HepG2 (cell line): ENCODE results near the gene DNAJB12. TPM values are rescaled to one million over a fixed set of nuclear protein-coding genes. Genes with fewer than 3 reads are reported as not detected.

Experiments
- ATAC-seq: fragments of 200-7000 bp; cut with Tn5 transposase; 3 replicates; pipeline ENCODE4 v1.9.1; 2020; ENCODE audit warnings: mild to moderate bottlenecking, moderate library complexity
- BruUV-seq: library from RNA; stranded (reverse); fragments of 400-500 nt; replicated peaks from 2 replicates; lab custom pipeline; 2021; lab: Mats Ljungman, UMichigan
- CTCF ChIA-PET: fragments of 300-600 bp; formaldehyde crosslinking; extraction: SDS; loops from one replicate; lab custom pipeline; 2021; ENCODE audit warnings: low total read pairs, inconsistent platforms, low intra/inter-chr PET ratio; lab: Yijun Ruan, JAX
- POLR2A ChIA-PET: fragments of 350-600 bp; sonication (Branson Sonifier 250); formaldehyde crosslinking; loops from one replicate; lab custom pipeline; 2020; ENCODE audit warnings: antibody characterized with exemption, inconsistent platforms; lab: Yijun Ruan, JAX
- DNase-seq: peaks from one replicate; pipeline ENCODE4 v3.0.0-alpha.2; 2015; ENCODE audit warnings: low spot score
- FAIRE-seq: peaks from 3 replicates; lab custom pipeline; 2011; peaks lifted over from hg19 to GRCh38; lab: Jason Lieb, UNC
- H2AFZ ChIP-seq: one replicate; pipeline ENCODE4 v1.6.1; 2011; ENCODE audit warnings: low read length, inconsistent platforms
- H3K27ac ChIP-seq: fragments of 300-600 bp; 3 replicates; pipeline ENCODE4 v1.8.0; 2011; ENCODE audit warnings: mixed run types, mild to moderate bottlenecking, mixed read lengths, low read length, inconsistent platforms; ENCODE audit not compliant: insufficient read depth; ENCODE audit errors: extremely low read length
- H3K27me3 ChIP-seq, 2 experiments: fragments of 200-600 bp in 1 of 2; 2 replicates in 1 of 2; 3 replicates in 1 of 2; pipeline versions ENCODE4 v1.6.0 to v1.8.0; 2011; ENCODE audit warnings: low read length in 2 of 2, mild to moderate bottlenecking in 2 of 2, moderate library complexity in 2 of 2, inconsistent platforms in 1 of 2; ENCODE audit not compliant: insufficient read depth in 2 of 2, control insufficient read depth in 1 of 2
- H3K36me3 ChIP-seq, 2 experiments: fragments of 200-600 bp in 1 of 2; replicated peaks in 1 of 2; 2 replicates in 1 of 2; 3 replicates in 1 of 2; pipeline versions ENCODE4 v1.5.1 to v1.8.0; 2011; ENCODE audit warnings: low read length in 2 of 2, inconsistent platforms in 1 of 2; ENCODE audit not compliant: insufficient read depth in 2 of 2, control insufficient read depth in 1 of 2
- H3K4me1 ChIP-seq: 2 replicates; pipeline ENCODE4 v1.5.1; 2012; ENCODE audit warnings: low read length, inconsistent platforms; ENCODE audit not compliant: insufficient read depth
- H3K4me2 ChIP-seq: 2 replicates; pipeline ENCODE4 v1.6.0; 2011; ENCODE audit warnings: low read depth, low read length, inconsistent platforms
- H3K4me3 ChIP-seq, 3 experiments: fragments of 200-600 bp in 1 of 3; sonication (generic), shearing (Covaris generic) in 1 of 3; replicated peaks in 1 of 3; 2 replicates each; pipeline ENCODE4 v1.5.1; 2011 to 2016; ENCODE audit warnings: low read length in 3 of 3, inconsistent platforms in 2 of 3, low read depth in 2 of 3, mild to moderate bottlenecking in 2 of 3, control low read depth in 1 of 3, mixed read lengths in 1 of 3; ENCODE audit not compliant: insufficient read depth in 1 of 3
- H3K79me2 ChIP-seq: one replicate; pipeline ENCODE4 v1.6.1; 2011; ENCODE audit warnings: low read length, inconsistent platforms; ENCODE audit not compliant: insufficient read depth
- H3K9ac ChIP-seq: 2 replicates; pipeline ENCODE4 v1.6.0; 2011; ENCODE audit warnings: mild to moderate bottlenecking, low read depth, low read length, inconsistent platforms; ENCODE audit not compliant: insufficient read depth
- H3K9me3 ChIP-seq: 2 replicates; pipeline ENCODE4 v1.5.1; 2012; ENCODE audit warnings: mild to moderate bottlenecking, low read length
- H4K20me1 ChIP-seq: 2 replicates; pipeline ENCODE4 v1.6.0; 2011; ENCODE audit warnings: inconsistent platforms, mild to moderate bottlenecking, low read length, moderate library complexity; ENCODE audit not compliant: insufficient read depth
- E2F5 ChIP-seq: sonication (generic); formaldehyde crosslinking; conservative IDR thresholded peaks from 2 replicates; pipeline ENCODE4 v1.4.0; 2020; ENCODE audit warnings: missing genetic modification reagents
- ZNF121 ChIP-seq: sonication (generic); formaldehyde crosslinking; IDR thresholded peaks from 2 replicates; pipeline ENCODE4 v1.5.0; 2020; ENCODE audit warnings: mild to moderate bottlenecking, missing genetic modification reagents
- ZNF407 ChIP-seq: sonication (generic); formaldehyde crosslinking; IDR thresholded peaks from one replicate; pipeline ENCODE4 v1.5.1; 2020; ENCODE audit warnings: mild to moderate bottlenecking, missing genetic modification reagents; ENCODE audit errors: not compliant biosample characterization
- ZNF446 ChIP-seq: sonication (generic); formaldehyde crosslinking; IDR thresholded peaks from 2 replicates; pipeline ENCODE4 v1.5.0; 2020; ENCODE audit warnings: mild to moderate bottlenecking, missing genetic modification reagents
- ZNF687 ChIP-seq: sonication (generic); formaldehyde crosslinking; IDR thresholded peaks from 2 replicates; pipeline ENCODE4 v1.5.1; 2020; ENCODE audit warnings: mild to moderate bottlenecking, missing genetic modification reagents, moderate library complexity
- ZNF749 ChIP-seq: sonication (generic); formaldehyde crosslinking; IDR thresholded peaks from 2 replicates; pipeline ENCODE4 v1.8.0; 2022; ENCODE audit warnings: mild to moderate bottlenecking, missing genetic modification reagents, moderate library complexity, borderline replicate concordance
- ZNF773 ChIP-seq: sonication (generic); formaldehyde crosslinking; IDR thresholded peaks from 2 replicates; pipeline ENCODE4 v1.4.0; 2020; ENCODE audit warnings: missing genetic modification reagents, borderline replicate concordance
- ZNF777 ChIP-seq: sonication (generic); formaldehyde crosslinking; IDR thresholded peaks from 2 replicates; pipeline ENCODE4 v1.4.0; 2020; ENCODE audit warnings: missing genetic modification reagents
- WGBS: methylation state at CpG from one replicate; pipeline ENCODE4 v1.1.6; 2017; ENCODE audit warnings: low lambda C conversion rate; 5-methylcytosine and 5-hydroxymethylcytosine counted together
- in situ Hi-C: cut with HindIII; loops from 2 replicates; pipeline ENCODE4 v1.10.0; 2017; ENCODE audit warnings: low pct_unique_long_range_greater_than_20kb; ENCODE audit not compliant: extremely low pct_ligation_motif_present
- intact Hi-C: fragments of 100-400 bp; cut with micrococcal nuclease; formaldehyde crosslinking; loops from one replicate; pipeline ENCODE4 v1.10.0; 2022; ENCODE audit not compliant: unreplicated experiment
- polyA plus RNA-seq, 8 experiments: library from polyadenylated mRNA; depleted of rRNA in 3 of 8; stranded (reverse) in 7 of 8; unstranded in 1 of 8; fragments of >200 nt; fragmentation: Illumina TruSeq in 4 of 8; extraction: Trizol in 4 of 8; gene quantifications; 2 replicates each; pipeline versions ENCODE4 v1.2.1 to v1.2.3, GENCODE V29; 2011 to 2016; ENCODE audit warnings: low read depth in 4 of 8, missing spikeins in 1 of 8, mixed read lengths in 1 of 8; ENCODE audit not compliant: insufficient read depth in 1 of 8
- total RNA-seq, 5 experiments: library from RNA; depleted of rRNA; stranded (reverse); fragments of >200 nt; fragmentation: Illumina TruSeq; extraction: Trizol; gene quantifications; 2 replicates each; pipeline ENCODE4 v1.2.3, GENCODE V29; 2016; ENCODE audit warnings: low read depth in 1 of 5

Gene DNAJB12
- total and polyA plus RNA-seq, 2 of the 13 experiments (the other 11 are each of a cell fraction or from before 2014, with no cell fraction given) = 10.8 to 18.2 TPM

DNA sequence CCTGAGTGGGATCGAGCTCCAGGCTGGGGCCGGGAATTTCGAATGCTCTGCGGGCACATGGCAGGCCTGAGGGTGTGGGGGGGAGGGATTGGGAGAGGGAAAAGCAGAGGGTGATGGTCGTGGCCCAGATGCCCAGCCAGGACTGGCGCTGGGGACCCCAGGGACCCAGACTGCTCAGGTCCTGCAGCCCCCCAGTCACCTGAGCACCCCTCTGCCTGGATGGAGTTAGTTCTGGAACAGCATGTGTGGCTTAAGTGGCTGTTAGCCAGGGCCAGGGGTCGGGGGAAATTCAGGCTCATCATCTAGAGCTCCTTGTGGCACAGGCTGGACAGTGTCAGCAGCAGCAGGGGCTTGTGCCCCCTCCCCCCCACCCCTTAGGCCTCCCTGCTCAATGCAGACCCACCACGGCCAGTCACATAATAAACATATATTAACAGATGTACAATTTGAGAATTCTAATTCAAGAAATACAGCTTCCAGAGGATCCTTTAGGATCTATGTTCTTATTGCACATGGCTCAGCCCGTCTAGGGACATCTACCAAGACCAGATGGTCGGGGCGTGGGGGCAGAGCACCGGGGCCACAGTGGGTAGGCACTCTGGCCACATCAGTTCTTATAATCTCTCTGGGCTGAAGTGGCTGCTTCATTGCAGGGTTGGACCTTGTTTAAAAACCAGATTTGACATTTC lies 22.2 kb downstream of the DNAJB12 start:
- Histone ChIP-seq H3K4me3 (peak overlapping the region in 1 of 3 experiments; percentile 34; a peak in 1 of 6 replicates), H4K20me1 (no peaks in the 10 kb centered on the region), H3K36me3 (peaks cover 6 to 16% of the 10 kb centered on the region in 2 experiments), H3K27ac (peak overlapping the region; percentile 91), H3K9me3 (no peaks in the 10 kb centered on the region), H3K27me3 (no peaks in the 10 kb centered on the region), H3K4me1 (peaks cover 92% of the 10 kb centered on the region), H2AFZ (no peak overlapping the region), H3K9ac (peak overlapping the region; percentile 69), H3K4me2 (peak overlapping the region; percentile 52), H3K79me2 (no peaks in the 10 kb centered on the region)
- DNase-seq (no peak), ATAC-seq (no peak), FAIRE-seq (no peak)
- intact Hi-C loops (no loop called here), in situ Hi-C loops (loop anchor here (10.0 to 25.0 kb wide), 2 partner anchors 245 to 368 kb away; partner anchors contain the start of genes CHST3 and SPOCK2)
- TSS peak; percentile 81 for BruUV-seq
- CTCF ChIA-PET = no interaction called here
- POLR2A ChIA-PET = interaction anchor here (0.5 to 3.9 kb wide), 14 partner anchors 10 to 159 kb away, joined by 3 to 70 read pairs (median 4); partner anchors contain the start of genes ANAPC16, ASCC1, DDIT4 and DNAJB12
- 61% methylated on average over 7 of the region's 12 CpGs for WGBS
- TF ChIP-seq ZNF777 (CRISPR knock-in tag) (peak; percentile 30; the same call in 1 of the 2 replicates), E2F5 (peak; percentile 51; the same call in 1 of the 2 replicates), ZNF773 (CRISPR knock-in tag) (no peak), ZNF687 (CRISPR knock-in tag) (peak; percentile 45), ZNF121 (CRISPR knock-in tag) (no peak), ZNF446 (0 out of 2 replicates have a peak, but pooled peaks have one; percentile 49), ZNF749 (CRISPR knock-in tag) (0 out of 2 replicates have a peak, but pooled peaks have one; percentile 17), ZNF407 (CRISPR knock-in tag) (no peak)
